GM13977 (cell line): ENCODE results near the gene MPHOSPH9.

Experiments used
- DNase-seq: peaks from one replicate; pipeline ENCODE4 v3.0.0; 2012; ENCODE audit warnings: low spot score
- in situ Hi-C: fragments of 300-500 bp; cut with MboI; formaldehyde crosslinking; loops from one replicate; pipeline ENCODE4 v1.12.0; 2022; ENCODE audit warnings: low sequenced_read_pairs, low pct_unique_long_range_greater_than_20kb, mixed read lengths, inconsistent platforms; ENCODE audit not compliant: unreplicated experiment
- TF ChIP-seq, protein P1 (sequence below): IDR thresholded peaks from 2 replicates; pipeline ENCODE4 v1.5.1; 2012; ENCODE audit warnings: mild to moderate bottlenecking, control low read depth; ENCODE audit not compliant: insufficient read depth; ENCODE audit errors: extremely low read depth, missing control alignments

MPHOSPH9 gene

DNA sequence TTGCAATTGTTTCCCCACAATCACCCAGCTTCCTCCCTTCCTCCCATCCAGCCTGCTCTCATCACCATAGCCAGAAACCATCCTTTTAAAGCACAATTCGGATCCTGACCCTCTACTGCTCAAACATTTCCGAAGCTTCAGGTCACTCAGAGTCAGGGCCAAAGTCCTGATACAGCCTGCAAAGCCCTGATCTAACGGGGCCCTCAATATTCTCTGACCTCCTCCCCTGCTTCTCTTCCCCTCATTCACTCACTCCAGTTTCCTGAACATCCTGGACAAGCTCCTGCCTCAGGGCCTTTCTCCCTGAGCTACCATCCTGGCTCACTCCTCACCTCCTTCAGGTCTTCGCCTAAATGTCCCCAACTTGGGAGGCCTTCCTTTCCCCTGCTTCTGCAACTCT is 128.1 kb downstream of the MPHOSPH9 start:
- TF ChIP-seq, protein P1, sequence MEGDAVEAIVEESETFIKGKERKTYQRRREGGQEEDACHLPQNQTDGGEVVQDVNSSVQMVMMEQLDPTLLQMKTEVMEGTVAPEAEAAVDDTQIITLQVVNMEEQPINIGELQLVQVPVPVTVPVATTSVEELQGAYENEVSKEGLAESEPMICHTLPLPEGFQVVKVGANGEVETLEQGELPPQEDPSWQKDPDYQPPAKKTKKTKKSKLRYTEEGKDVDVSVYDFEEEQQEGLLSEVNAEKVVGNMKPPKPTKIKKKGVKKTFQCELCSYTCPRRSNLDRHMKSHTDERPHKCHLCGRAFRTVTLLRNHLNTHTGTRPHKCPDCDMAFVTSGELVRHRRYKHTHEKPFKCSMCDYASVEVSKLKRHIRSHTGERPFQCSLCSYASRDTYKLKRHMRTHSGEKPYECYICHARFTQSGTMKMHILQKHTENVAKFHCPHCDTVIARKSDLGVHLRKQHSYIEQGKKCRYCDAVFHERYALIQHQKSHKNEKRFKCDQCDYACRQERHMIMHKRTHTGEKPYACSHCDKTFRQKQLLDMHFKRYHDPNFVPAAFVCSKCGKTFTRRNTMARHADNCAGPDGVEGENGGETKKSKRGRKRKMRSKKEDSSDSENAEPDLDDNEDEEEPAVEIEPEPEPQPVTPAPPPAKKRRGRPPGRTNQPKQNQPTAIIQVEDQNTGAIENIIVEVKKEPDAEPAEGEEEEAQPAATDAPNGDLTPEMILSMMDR = no peak
- in situ Hi-C loops = no loop called here
- no peak for DNase-seq
